Karpas-422 (cell line): ENCODE measurements around the gene SLC22A12. TPM values are rescaled to one million over a fixed set of nuclear protein-coding genes. Genes with fewer than 3 reads are reported as not detected.
"Not testable (repeated sequence)": the region's sequence is repeated elsewhere in the genome, so short reads cannot be mapped to it uniquely, and the experiment has no call there.

ENCODE experiments used
- DNase-seq: peaks from one replicate; pipeline ENCODE4 v3.0.0-alpha.2; 2015
- H2AFZ ChIP-seq: fragments of 200-600 bp; sonication (generic); 2 replicates; pipeline ENCODE4 v1.6.1; 2014; ENCODE audit warnings: antibody characterized with exemption, low read length, mixed read lengths
- H3K27ac ChIP-seq: fragments of 200-600 bp; sonication (generic); 2 replicates; pipeline ENCODE4 v1.5.1; 2014; ENCODE audit warnings: mild to moderate bottlenecking, low read length, moderate library complexity
- H3K27me3 ChIP-seq: fragments of 200-600 bp; sonication (generic); 2 replicates; pipeline ENCODE4 v1.6.1; 2014; ENCODE audit warnings: low read length, mixed read lengths
- H3K36me3 ChIP-seq: fragments of 200-600 bp; sonication (generic); 2 replicates; pipeline ENCODE4 v1.6.1; 2014; ENCODE audit warnings: low read length, mixed read lengths; ENCODE audit not compliant: insufficient read depth
- H3K4me1 ChIP-seq: fragments of 200-600 bp; sonication (generic); 2 replicates; pipeline ENCODE4 v1.6.1; 2014; ENCODE audit warnings: mild to moderate bottlenecking, low read length, mixed read lengths
- H3K4me2 ChIP-seq: fragments of 200-600 bp; sonication (generic); 2 replicates; pipeline ENCODE4 v1.6.1; 2014; ENCODE audit warnings: low read length, low read depth, mild to moderate bottlenecking; ENCODE audit not compliant: poor library complexity, severe bottlenecking
- H3K4me3 ChIP-seq: fragments of 200-600 bp; sonication (generic); 2 replicates; pipeline ENCODE4 v1.5.1; 2014; ENCODE audit warnings: mild to moderate bottlenecking, antibody characterized with exemption, low read length, mixed read lengths
- H3K79me2 ChIP-seq: fragments of 200-600 bp; sonication (generic); 2 replicates; pipeline ENCODE4 v1.6.1; 2014; ENCODE audit warnings: mild to moderate bottlenecking, low read length, mixed read lengths
- H3K9ac ChIP-seq: fragments of 200-600 bp; sonication (generic); 2 replicates; pipeline ENCODE4 v1.6.0; 2014; ENCODE audit warnings: low read length
- H3K9me2 ChIP-seq: fragments of 200-600 bp; sonication (generic), shearing (Covaris generic); replicated peaks from 2 replicates; pipeline ENCODE4 v1.6.0; 2014; ENCODE audit warnings: mild to moderate bottlenecking, low read length, moderate library complexity; ENCODE audit not compliant: insufficient read depth
- H3K9me3 ChIP-seq: fragments of 300-700, 200-600 bp; sonication (generic); 2 replicates; pipeline ENCODE4 v1.6.1; 2014; ENCODE audit warnings: low read length, mixed read lengths
- H4K20me1 ChIP-seq: fragments of 200-600 bp; sonication (generic); 2 replicates; pipeline ENCODE4 v1.6.1; 2014; ENCODE audit warnings: mild to moderate bottlenecking, antibody characterized with exemption, low read length, low read depth; ENCODE audit not compliant: insufficient read depth
- total RNA-seq: library from RNA; depleted of rRNA; stranded (reverse); fragments of >200 nt; shearing (Covaris generic); gene quantifications from 2 replicates; pipeline ENCODE4 v1.2.3, GENCODE V29; 2014; ENCODE audit warnings: low replicate concordance

SLC22A12 gene
- total RNA-seq, 1 experiment from 2014 or later, result not detected

DNA sequence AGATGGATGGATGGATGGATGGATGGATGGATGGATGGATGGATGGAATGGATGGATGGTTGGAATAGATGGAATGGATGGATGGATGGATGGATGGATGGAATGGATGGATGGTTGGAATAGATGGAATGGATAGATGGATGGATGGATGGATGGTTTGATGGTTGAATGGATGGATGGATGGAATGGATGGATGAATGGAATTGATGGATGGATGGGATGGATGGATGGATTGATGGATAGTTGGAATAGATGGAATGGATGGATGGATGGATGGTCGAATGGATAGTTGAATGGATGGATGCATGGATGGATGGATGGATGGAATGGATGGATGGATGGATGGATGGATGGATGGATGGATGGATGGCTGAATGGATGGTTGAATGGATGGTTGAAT, 4.9 kb downstream of the SLC22A12 start:
- H4K20me1 ChIP-seq, H3K27me3 ChIP-seq, H3K4me3 ChIP-seq, H3K4me1 ChIP-seq, H3K9ac ChIP-seq, H3K9me2 ChIP-seq, H3K36me3 ChIP-seq, H3K9me3 ChIP-seq, H2AFZ ChIP-seq, H3K4me2 ChIP-seq, H3K27ac ChIP-seq, H3K79me2 ChIP-seq, DNase-seq: not testable (repeated sequence)

DNA sequence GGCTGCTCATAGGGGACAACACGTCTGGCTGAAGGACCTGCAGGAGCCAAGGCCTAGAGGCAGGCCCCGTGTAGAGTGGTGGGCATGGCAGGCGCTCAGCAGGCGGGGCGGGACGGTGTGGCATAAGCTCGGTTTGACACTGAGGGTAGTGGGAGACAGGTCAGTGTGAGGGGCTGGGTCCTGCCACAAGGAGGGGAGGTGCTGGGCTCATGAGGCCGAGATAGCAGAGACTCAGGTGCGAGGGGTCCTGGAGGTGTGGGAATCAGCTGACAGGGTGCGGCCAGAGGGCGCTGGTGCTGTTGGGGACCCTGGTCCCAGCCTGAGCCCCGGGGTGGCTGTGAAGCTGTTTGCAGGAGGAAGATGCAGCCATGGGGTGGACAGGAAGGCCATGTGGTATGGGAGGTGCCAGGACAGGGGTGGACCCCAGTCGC, 6.7 kb downstream of the SLC22A12 start:
- no peak overlapping the region for H3K4me2 ChIP-seq

DNA sequence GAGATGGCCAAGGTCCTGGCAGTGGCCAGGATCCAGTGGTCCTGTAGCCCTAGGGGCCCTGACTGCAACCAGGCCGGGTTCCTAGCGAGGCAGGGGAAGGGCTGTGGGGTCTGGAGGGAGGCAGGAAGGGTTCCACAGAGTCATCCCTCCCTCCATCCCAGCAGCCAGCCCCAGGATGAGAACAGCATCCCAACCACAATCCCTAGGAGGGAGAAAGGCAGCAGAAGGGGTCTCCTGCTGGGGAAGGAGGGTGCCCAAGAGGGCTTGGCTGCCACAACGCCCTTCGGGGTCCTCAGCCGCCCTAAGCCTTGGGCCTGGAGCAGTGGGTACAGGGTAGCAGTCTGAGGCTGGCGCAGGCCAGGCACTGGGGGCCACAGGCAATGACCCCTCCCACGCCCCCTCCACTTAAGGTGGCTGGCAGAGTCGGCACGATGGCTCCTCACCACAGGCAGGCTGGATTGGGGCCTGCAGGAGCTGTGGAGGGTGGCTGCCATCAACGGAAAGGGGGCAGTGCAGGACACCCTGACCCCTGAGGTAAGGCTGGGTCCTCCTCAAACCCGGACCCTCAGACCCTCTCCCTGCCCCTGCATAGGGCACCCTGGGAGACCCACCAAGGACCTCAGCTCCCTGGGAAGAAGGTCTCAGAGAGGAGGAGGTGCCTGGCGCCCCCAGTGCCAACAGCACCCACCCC, 7.2 kb downstream of the SLC22A12 start:
- H3K27ac ChIP-seq, result no peak overlapping the region
- no peaks in the 10 kb centered on the region for H3K27me3 ChIP-seq
- no peaks in the 10 kb centered on the region for H3K36me3 ChIP-seq
- DNase-seq, result no peak
- no peak overlapping the region for H3K4me3 ChIP-seq
- H3K79me2 ChIP-seq, result no peaks in the 10 kb centered on the region
- no peaks in the 10 kb centered on the region for H3K4me1 ChIP-seq
- H2AFZ ChIP-seq, result no peak overlapping the region
- peaks cover 5% of the 10 kb centered on the region; the same call in 1 of the 2 replicates for H3K9me3 ChIP-seq
- H3K4me2 ChIP-seq, result no peak overlapping the region
- H4K20me1 ChIP-seq, result no peaks in the 10 kb centered on the region
- H3K9ac ChIP-seq, result no peak overlapping the region
- H3K9me2 ChIP-seq, result no peaks in the 10 kb centered on the region

More for the DNA sequence above, 6.7 kb downstream of the SLC22A12 start:
- Histone ChIP-seq H3K9me2 (no peaks in the 10 kb centered on the region), H3K27ac (no peak overlapping the region), H3K36me3 (no peaks in the 10 kb centered on the region), H3K4me1 (no peaks in the 10 kb centered on the region), H2AFZ (no peak overlapping the region), H4K20me1 (no peaks in the 10 kb centered on the region), H3K9me3 (peaks cover 5% of the 10 kb centered on the region; the same call in 1 of the 2 replicates), H3K79me2 (no peaks in the 10 kb centered on the region), H3K4me3 (no peak overlapping the region), H3K27me3 (no peaks in the 10 kb centered on the region), H3K9ac (no peak overlapping the region)
- DNase-seq, result no peak

DNA sequence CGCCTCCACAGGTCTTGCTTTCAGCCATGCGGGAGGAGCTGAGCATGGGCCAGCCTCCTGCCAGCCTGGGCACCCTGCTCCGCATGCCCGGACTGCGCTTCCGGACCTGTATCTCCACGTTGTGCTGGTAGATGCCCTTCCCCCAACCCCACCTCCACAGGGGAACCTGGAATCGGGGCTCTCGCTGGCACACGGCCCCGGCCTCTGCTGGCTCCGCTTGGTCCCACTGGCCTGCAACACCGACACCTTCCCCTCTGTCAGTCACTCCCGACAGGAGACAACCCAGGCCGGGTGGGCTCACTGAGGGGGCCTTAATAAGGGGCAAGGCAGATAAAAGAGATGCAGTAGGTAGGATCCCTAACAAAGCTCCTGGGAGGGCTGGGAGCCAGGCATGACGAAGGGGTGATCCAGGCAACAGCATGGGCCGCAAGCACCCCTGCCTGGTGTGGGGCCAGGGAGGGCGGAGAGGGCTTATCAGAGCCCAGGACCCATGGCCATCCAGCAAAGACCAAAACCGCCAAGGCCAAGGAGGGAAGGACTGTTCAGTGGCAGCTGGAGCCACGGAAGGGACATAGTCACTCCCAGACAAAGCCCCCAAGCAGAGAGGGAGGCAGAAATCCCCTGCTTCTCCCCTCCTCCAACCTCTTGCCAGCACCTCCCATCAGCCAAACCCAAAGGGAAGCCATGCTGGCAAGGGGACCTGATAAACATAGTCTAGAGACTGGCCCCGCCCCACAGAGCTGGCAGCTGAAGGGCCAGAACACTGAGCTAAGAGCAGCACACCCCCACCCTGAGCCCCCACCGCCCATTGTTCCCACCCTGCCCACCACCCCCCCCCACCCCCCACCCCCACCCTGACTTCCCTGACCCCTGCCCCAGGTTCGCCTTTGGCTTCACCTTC, 8.0 kb downstream of the SLC22A12 start:
- Histone ChIP-seq H3K27me3 (no peaks in the 10 kb centered on the region), H2AFZ (no peak overlapping the region), H3K4me3 (no peak overlapping the region), H3K9me2 (no peaks in the 10 kb centered on the region), H4K20me1 (no peaks in the 10 kb centered on the region), H3K9me3 (peaks cover 5% of the 10 kb centered on the region; the same call in 1 of the 2 replicates), H3K27ac (no peak overlapping the region), H3K4me2 (no peak overlapping the region), H3K79me2 (no peaks in the 10 kb centered on the region), H3K4me1 (no peaks in the 10 kb centered on the region), H3K9ac (no peak overlapping the region), H3K36me3 (no peaks in the 10 kb centered on the region)
- no peak for DNase-seq

DNA sequence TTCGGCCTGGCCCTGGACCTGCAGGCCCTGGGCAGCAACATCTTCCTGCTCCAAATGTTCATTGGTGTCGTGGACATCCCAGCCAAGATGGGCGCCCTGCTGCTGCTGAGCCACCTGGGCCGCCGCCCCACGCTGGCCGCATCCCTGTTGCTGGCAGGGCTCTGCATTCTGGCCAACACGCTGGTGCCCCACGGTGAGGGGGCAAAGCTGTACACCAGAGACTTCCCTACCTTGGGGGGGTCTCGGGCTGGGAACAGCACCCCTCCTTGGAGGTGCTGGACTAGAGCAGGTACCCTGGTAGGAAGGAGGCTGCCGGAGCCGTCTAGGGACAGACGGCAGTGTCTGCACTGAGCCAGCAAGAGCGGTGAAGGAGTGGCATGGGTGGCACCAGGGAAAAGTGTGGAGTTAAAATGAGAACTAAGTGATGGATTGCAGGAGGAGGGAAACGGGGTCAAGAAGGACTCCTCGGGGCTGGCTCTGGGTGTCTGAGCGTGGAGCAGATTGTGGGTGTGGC, 8.7 kb downstream of the SLC22A12 start:
- Histone ChIP-seq H3K27ac (no peak overlapping the region), H3K4me2 (no peak overlapping the region), H3K4me3 (no peak overlapping the region), H3K9me2 (no peaks in the 10 kb centered on the region), H3K79me2 (no peaks in the 10 kb centered on the region), H3K9ac (no peak overlapping the region), H3K27me3 (no peaks in the 10 kb centered on the region), H3K4me1 (no peaks in the 10 kb centered on the region), H3K9me3 (peaks cover 5% of the 10 kb centered on the region; the same call in 1 of the 2 replicates), H3K36me3 (no peaks in the 10 kb centered on the region), H2AFZ (no peak overlapping the region), H4K20me1 (no peaks in the 10 kb centered on the region)
- DNase-seq, result no peak

DNA sequence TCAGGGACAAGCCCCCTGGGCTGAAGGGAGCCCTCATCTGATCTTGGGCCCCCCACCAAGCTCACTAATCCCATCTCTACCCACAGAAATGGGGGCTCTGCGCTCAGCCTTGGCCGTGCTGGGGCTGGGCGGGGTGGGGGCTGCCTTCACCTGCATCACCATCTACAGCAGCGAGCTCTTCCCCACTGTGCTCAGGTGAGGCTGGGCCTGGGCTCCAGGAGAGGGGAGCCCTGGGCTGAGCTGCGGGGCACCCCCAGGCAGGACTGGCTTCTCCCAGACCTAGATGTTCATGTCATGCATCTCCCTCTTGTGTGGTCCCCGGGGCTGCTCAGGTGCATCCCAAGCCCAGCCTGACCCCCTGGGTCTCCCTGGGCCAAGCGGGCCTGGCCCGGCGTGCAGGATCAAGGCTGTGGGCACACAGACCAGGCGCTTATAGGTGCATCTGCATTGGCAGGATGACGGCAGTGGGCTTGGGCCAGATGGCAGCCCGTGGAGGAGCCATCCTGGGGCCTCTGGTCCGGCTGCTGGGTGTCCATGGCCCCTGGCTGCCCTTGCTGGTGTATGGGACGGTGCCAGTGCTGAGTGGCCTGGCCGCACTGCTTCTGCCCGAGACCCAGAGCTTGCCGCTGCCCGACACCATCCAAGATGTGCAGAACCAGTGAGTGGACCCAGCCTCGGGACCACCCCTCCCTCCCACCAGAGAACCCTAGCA, 9.4 kb downstream of the SLC22A12 start:
- H3K27me3 ChIP-seq, result no peaks in the 10 kb centered on the region
- no peak for DNase-seq
- H3K79me2 ChIP-seq, result no peaks in the 10 kb centered on the region
- no peak overlapping the region for H2AFZ ChIP-seq
- H3K4me1 ChIP-seq, result no peaks in the 10 kb centered on the region
- H3K9ac ChIP-seq, result no peak overlapping the region
- no peak overlapping the region for H3K4me2 ChIP-seq
- H3K4me3 ChIP-seq, result no peak overlapping the region
- peaks cover 5% of the 10 kb centered on the region; the same call in 1 of the 2 replicates for H3K9me3 ChIP-seq
- no peak overlapping the region for H3K27ac ChIP-seq
- H3K9me2 ChIP-seq, result no peaks in the 10 kb centered on the region
- no peaks in the 10 kb centered on the region for H3K36me3 ChIP-seq
- H4K20me1 ChIP-seq, result no peaks in the 10 kb centered on the region

DNA sequence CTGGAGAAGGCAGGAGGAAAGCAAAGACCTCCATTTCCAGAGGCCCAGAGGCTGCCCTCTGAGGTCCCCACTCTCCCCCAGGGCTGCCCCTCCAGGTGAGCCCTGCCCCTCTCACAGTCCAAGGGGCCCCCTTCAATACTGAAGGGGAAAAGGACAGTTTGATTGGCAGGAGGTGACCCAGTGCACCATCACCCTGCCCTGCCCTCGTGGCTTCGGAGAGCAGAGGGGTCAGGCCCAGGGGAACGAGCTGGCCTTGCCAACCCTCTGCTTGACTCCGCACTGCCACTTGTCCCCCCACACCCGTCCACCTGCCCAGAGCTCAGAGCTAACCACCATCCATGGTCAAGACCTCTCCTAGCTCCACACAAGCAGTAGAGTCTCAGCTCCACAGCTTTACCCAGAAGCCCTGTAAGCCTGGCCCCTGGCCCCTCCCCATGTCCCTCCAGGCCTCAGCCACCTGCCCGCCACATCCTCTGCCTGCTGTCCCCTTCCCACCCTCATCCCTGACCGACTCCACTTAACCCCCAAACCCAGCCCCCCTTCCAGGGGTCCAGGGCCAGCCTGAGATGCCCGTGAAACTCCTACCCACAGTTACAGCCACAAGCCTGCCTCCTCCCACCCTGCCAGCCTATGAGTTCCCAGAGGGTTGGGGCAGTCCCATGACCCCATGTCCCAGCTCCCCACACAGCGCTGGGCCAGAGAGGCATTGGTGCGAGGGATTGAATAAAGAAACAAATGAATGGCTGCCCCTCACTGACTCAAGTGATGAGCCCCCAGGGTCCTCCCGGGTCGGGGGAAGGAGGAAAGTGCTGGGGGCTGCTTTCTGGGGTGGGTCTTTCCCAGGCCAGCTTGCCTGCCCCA, 10.8 kb downstream of the SLC22A12 start:
- Histone ChIP-seq H3K9me3 (no peaks in the 10 kb centered on the region), H4K20me1 (no peaks in the 10 kb centered on the region), H3K9ac (no peak overlapping the region), H3K79me2 (no peaks in the 10 kb centered on the region), H3K27ac (no peak overlapping the region), H3K4me1 (no peaks in the 10 kb centered on the region), H3K4me3 (no peak overlapping the region), H3K4me2 (no peak overlapping the region), H3K27me3 (no peaks in the 10 kb centered on the region), H3K9me2 (no peaks in the 10 kb centered on the region), H2AFZ (no peak overlapping the region), H3K36me3 (no peaks in the 10 kb centered on the region)
- DNase-seq, result no peak
